Neutrophil (primary cell): ENCODE measurements around the gene PTBP2.

ENCODE experiments used
- H3K27ac ChIP-seq: fragments of 200-600 bp; sonication (generic); 2 replicates; pipeline ENCODE4 v1.5.1; 2016; ENCODE audit warnings: mild to moderate bottlenecking, moderate library complexity
- H3K27me3 ChIP-seq: fragments of 200-600 bp; sonication (generic); 2 replicates; pipeline ENCODE4 v1.6.0; 2016; ENCODE audit warnings: mild to moderate bottlenecking
- H3K36me3 ChIP-seq: fragments of 200-600 bp; sonication (generic); 2 replicates; pipeline ENCODE4 v1.5.1; 2017
- H3K4me1 ChIP-seq, 2 experiments: fragments of 200-600 bp in 1 of 2; sonication (generic) in 1 of 2; 1 replicate in 1 of 2; 2 replicates in 1 of 2; pipeline versions ENCODE4 v1.5.1 to v1.6.1; 2013 to 2016; ENCODE audit warnings: low read depth in 1 of 2, low read length in 1 of 2, mild to moderate bottlenecking in 1 of 2, moderate library complexity in 1 of 2; ENCODE audit not compliant: control insufficient read depth in 1 of 2, insufficient read depth in 1 of 2
- H3K4me3 ChIP-seq, 2 experiments: fragments of 200-600 bp in 1 of 2; sonication (generic) in 1 of 2; 1 replicate in 1 of 2; 2 replicates in 1 of 2; pipeline ENCODE4 v1.5.1; 2013 to 2016; ENCODE audit warnings: low read depth in 1 of 2, low read length in 1 of 2, mild to moderate bottlenecking in 1 of 2, moderate library complexity in 1 of 2
- H3K9me3 ChIP-seq: fragments of 200-600 bp; sonication (generic); 2 replicates; pipeline ENCODE4 v1.5.1; 2016
- TF ChIP-seq, protein P1 (sequence below): fragments of 200-600 bp; sonication (generic); IDR thresholded peaks from 2 replicates; pipeline ENCODE4 v1.5.1; 2016; ENCODE audit warnings: antibody characterized with exemption

PTBP2 gene, protein sequence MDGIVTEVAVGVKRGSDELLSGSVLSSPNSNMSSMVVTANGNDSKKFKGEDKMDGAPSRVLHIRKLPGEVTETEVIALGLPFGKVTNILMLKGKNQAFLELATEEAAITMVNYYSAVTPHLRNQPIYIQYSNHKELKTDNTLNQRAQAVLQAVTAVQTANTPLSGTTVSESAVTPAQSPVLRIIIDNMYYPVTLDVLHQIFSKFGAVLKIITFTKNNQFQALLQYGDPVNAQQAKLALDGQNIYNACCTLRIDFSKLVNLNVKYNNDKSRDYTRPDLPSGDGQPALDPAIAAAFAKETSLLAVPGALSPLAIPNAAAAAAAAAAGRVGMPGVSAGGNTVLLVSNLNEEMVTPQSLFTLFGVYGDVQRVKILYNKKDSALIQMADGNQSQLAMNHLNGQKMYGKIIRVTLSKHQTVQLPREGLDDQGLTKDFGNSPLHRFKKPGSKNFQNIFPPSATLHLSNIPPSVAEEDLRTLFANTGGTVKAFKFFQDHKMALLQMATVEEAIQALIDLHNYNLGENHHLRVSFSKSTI

DNA sequence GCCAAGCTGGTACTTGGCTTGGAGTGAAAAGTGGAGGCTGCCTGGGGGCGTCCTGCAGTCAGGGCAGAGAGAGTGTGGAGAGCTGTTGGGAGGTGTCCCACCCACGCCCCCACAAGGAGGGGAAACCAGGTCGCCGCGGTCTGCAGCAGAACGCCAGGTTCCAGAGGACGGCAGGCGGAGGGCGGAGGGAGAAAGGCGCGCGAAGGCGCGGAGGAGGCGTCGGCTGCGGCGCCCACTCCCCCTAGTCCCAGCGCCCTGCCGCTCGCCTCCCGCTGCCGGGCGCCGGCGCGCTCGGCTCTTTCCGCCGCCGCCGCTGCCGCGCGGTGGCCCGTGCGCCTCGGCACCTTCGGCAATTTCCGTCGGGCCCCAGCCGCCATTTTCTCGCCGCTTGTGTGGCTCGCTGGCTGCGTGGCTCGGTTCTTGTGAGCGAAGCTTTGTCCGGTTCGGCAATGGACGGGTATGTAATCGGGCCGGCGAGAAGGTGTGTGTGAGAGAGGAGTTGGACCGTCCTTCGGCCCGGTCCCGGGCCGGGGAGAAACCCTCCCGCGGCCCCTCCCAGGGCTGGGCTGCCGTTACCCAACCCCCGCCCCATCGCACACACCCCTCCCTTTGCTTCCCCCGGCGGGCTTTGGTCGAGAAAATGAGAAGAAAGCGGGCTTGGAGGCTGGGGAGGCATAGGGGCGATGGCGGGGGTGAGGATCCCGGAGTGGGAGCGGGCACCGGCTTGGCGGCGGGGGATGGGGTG lies at the start of gene PTBP2:
PTBP2 (plus strand) TSS at position 369 of the 745 bp plus-strand sequence; CDS start at position 450, 81 bp downstream.
- Histone ChIP-seq H3K27ac (peak within 1 kb of the TSS; percentile 87), H3K4me1 (peaks cover 21 to 25% of the 10 kb centered on the region in 2 experiments), H3K36me3 (no peaks in the 10 kb centered on the region), H3K27me3 (no peaks in the 10 kb centered on the region), H3K4me3 (peak within 1 kb of the TSS; percentile 83 to 91), H3K9me3 (no peaks in the 10 kb centered on the region)
- TF ChIP-seq, protein P1, sequence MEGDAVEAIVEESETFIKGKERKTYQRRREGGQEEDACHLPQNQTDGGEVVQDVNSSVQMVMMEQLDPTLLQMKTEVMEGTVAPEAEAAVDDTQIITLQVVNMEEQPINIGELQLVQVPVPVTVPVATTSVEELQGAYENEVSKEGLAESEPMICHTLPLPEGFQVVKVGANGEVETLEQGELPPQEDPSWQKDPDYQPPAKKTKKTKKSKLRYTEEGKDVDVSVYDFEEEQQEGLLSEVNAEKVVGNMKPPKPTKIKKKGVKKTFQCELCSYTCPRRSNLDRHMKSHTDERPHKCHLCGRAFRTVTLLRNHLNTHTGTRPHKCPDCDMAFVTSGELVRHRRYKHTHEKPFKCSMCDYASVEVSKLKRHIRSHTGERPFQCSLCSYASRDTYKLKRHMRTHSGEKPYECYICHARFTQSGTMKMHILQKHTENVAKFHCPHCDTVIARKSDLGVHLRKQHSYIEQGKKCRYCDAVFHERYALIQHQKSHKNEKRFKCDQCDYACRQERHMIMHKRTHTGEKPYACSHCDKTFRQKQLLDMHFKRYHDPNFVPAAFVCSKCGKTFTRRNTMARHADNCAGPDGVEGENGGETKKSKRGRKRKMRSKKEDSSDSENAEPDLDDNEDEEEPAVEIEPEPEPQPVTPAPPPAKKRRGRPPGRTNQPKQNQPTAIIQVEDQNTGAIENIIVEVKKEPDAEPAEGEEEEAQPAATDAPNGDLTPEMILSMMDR, result no peak

DNA sequence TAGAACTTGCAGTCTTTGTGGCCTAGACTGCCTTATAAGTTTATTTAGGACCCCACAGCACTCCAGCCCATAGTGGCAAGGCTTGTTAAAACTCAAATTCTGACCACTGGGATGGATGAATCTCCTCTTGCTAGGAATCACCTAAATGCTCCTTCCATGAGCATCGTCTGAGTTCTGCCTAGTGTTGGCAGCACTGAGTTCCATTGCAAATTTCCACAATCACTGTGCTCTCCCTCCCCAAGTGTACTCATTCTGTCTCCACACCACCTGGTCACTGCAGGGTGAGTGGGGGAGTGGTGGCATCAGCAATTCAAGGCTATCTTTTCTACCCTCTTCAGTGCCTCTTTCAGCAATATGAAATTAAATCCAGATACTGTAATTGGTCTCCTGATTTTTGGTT lies 46.7 kb upstream of the PTBP2 start:
- H3K27ac ChIP-seq, result no peak overlapping the region
- H3K4me3 ChIP-seq, result no peak overlapping the region
- H3K27me3 ChIP-seq, result peaks cover 3% of the 10 kb centered on the region
- H3K4me1 ChIP-seq, result no peaks in the 10 kb centered on the region
- TF ChIP-seq, protein P1, result no peak
- H3K9me3 ChIP-seq, result no peaks in the 10 kb centered on the region
- H3K36me3 ChIP-seq, result no peaks in the 10 kb centered on the region

DNA sequence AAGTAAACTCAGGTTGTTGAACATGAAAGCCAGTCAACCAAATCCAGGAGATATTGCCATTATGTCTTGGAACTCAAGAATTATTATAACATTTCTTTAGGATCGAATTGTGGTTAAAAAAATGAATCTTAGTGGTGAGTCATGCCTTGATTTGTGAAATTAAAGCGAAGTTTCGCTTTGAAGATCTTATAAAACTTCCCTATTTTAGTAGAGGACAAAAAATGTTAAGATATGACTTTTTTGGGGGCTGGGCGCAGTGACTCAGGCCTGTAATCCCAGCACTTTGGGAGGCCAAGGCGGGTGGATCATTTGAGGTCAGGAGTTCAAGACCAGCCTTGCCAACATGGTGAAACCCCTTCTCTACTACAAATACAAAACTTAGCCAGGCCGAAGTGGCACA lies 39.5 kb upstream of the PTBP2 start:
- Histone ChIP-seq H3K9me3 (no peaks in the 10 kb centered on the region), H3K27ac (no peak overlapping the region), H3K4me1 (peaks cover 28 to 32% of the 10 kb centered on the region in 2 experiments), H3K27me3 (no peaks in the 10 kb centered on the region), H3K36me3 (no peaks in the 10 kb centered on the region), H3K4me3 (no peak overlapping the region)
- TF ChIP-seq, protein P1, result no peak

DNA sequence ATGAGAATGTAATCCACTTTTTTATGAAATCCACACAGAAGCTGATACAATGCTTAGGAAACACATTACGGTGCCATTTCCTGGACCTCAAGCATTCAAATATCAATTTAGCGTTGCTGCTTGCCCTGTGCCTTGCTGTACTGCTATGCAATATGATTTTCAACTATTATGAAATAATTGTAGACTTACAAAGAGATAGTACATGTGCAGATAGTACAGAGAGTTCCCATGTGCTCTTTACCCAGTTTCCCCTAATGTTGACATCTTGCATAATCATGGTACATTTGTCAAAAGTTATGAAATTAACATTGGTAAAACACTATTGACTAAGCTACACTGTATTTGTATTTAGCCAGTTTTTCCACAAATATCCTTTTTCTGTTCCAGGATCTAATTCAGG lies 37.7 kb upstream of the PTBP2 start:
- Histone ChIP-seq H3K4me3 (no peak overlapping the region), H3K27me3 (no peaks in the 10 kb centered on the region), H3K9me3 (no peaks in the 10 kb centered on the region), H3K36me3 (no peaks in the 10 kb centered on the region), H3K27ac (peak overlapping the region; percentile 54), H3K4me1 (peaks cover 36 to 39% of the 10 kb centered on the region in 2 experiments)
- TF ChIP-seq, protein P1, result no peak

DNA sequence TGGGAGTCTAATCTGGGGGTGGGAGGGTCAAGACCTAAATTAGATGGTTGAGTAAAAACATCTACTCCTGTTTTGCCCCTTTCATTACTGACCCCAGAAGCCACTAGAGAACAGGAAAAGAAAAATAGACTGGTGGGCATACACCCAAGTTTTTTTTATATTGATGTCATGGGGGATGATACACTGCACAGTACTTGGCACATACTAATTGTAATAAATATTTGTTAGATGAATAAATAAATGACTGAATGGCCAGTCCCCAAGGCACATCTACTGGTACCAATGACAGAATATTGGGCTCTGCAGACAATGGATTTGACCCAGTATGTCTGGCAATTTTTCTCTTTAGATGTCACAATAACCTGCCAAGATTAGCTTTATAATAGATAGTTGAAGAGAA lies 36.8 kb upstream of the PTBP2 start:
- Histone ChIP-seq H3K27ac (no peak overlapping the region), H3K9me3 (no peaks in the 10 kb centered on the region), H3K4me1 (peaks cover 38 to 40% of the 10 kb centered on the region in 2 experiments), H3K4me3 (no peak overlapping the region), H3K27me3 (no peaks in the 10 kb centered on the region), H3K36me3 (no peaks in the 10 kb centered on the region)
- TF ChIP-seq, protein P1, result no peak
